ENCODE data around the gene NOL3.

Gene NOL3

DNA sequence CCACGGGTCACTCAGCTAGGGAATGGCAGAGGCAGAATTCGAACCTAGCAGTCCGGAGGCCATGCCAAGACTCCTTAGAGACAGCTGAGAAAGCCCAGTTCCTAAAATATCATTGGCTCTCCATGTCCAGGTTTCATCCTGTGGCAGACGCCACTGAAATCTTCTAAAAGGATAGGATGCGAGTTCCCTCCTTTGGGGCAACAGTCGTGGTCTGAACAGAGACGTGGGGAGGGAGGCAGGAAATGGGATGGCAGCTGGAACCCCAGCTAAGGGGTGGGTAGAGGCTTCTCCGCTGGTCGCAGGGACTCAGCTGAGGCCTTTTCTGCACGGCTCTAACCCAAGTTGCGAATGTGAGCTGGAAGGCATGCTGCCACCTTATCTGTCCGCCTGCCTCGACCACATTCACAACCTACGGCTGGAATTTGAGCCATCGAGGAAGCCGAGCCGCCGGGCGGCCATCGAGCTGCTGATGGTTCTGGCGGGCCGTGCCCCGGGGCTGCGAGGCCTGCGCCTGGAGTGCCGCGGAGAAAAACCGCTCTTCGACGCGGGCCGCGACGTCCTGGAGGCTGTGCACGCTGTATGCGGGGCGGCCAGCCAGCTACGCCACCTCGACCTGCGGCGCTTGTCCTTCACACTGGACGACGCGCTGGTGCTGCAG lies 7.7 kb upstream of the NOL3 start:
- no peak overlapping the region for H3K4me3 ChIP-seq (ENCODE audit: low read length)
- no peak for TF ChIP-seq CTCF (conservative IDR thresholded peaks at IDR 0.05; ENCODE audit: low read depth, low read length)
- no peak for DNase-seq (ENCODE audit: low read depth)

DNA sequence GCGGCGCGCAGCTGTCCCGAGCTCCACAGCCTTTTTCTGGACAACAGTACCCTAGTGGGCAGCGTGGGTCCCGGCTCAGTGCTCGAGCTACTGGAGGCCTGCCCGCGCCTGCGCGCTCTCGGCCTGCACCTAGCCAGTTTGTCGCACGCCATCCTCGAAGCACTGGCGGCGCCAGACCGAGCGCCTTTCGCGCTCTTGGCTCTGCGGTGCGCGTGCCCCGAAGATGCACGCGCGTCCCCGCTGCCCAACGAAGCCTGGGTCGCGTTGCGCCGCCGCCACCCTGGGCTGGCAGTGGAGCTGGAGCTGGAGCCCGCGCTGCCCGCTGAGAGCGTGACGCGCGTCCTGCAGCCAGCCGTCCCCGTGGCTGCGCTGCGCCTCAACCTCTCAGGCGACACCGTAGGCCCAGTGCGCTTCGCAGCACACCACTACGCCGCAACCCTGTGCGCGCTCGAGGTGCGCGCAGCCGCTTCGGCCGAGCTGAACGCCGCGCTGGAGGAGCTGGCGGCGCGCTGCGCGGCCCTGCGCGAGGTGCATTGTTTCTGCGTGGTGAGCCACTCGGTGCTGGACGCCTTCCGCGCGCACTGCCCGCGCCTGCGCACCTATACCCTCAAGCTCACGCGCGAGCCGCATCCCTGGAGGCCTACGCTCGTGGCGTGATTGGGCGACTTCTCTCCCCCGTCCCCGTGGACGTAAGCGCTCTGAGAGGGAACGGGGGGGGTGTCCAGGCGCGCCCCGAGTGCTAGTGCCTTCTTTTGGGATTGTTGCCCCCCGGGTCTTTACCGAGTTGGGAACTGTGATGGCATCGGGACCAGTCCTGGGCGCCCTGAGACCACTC lies 7.0 kb upstream of the NOL3 start:
- DNase-seq (ENCODE audit: low read depth): no peak
- H3K4me3 ChIP-seq (ENCODE audit: low read length): peak overlapping the region; percentile 20
- no peak for TF ChIP-seq CTCF (conservative IDR thresholded peaks at IDR 0.05; ENCODE audit: low read depth, low read length)

GRCh38 chr16:67163999-67164558 lies 6.3 kb upstream of the NOL3 start:
- no peak for DNase-seq (ENCODE audit: low read depth)
- H3K4me3 ChIP-seq (ENCODE audit: low read length): peak overlapping the region; percentile 20

DNA sequence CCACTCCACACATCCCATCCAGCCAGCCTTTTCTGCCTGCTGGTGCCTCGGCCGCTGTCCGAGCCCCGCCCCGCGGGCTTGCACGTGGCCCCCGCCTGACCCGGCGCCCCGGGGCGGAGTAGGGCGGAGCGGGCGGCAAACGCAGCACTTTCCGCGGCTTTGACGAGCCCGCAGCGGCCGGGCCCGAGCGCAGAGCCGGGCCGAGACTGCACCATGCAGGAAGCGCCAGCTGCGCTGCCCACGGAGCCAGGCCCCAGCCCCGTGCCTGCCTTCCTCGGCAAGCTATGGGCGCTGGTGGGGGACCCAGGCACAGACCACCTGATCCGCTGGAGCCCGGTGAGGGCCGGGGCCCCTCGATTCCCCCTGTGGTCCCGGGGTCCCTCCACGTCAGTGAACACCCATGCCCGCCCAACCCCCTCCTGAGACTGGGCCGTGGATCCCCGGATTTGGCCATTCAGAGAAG lies 5.7 kb upstream of the NOL3 start, which contains the start of gene HSF4:
TSS of gene HSF4 (plus strand) at position 147 of the 463 bp plus-strand sequence. CDS start at position 214, 67 bp downstream.
- no peak for TF ChIP-seq CTCF (conservative IDR thresholded peaks at IDR 0.05; ENCODE audit: low read depth, low read length)
- peak within 1 kb of the TSS; percentile 20 for H3K4me3 ChIP-seq (ENCODE audit: low read length)
- no peak for DNase-seq (ENCODE audit: low read depth)

More at GRCh38 chr16:67163999-67164558, 6.3 kb upstream of the NOL3 start:
- TF ChIP-seq CTCF (conservative IDR thresholded peaks at IDR 0.05; ENCODE audit: low read depth, low read length): no peak

DNA sequence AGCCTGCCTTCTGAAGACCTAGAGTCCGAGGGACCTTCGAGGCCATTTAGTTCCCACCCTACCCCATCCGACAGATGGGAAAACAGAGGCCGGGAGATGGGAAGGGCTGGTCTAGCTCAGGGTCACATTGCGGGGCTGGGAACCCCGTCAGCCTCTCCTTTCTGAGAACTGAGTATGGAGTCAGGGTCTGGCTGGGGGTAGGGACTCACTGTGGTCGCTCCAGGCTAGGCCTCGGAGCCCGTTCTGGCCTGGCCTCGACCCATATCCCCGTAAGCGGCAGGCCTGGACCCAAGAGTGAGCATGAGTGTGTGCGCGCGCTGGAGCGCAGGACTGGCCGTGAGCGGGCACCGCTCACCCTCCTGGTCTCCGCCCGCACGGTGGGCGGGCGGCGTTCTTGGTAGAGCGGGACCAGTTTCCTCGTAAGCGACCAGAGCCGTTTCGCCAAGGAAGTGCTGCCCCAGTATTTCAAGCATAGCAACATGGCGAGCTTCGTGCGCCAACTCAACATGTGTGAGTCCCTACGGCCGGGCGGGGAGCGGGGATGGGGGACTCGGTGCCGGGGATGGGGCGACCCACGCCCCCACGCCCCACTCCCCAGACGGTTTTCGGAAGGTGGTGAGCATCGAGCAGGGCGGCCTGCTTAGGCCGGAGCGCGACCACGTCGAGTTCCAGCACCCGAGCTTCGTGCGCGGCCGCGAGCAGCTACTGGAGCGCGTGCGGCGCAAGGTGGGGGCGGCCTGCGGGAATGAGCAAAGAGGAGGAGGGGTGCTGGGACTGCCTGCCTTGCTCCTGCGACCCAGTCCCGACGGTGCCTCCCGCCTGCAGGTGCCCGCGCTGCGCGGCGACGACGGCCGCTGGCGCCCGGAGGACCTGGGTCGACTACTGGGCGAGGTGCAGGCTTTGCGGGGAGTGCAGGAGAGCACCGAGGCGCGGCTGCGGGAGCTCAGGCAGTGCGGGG lies 4.9 kb upstream of the NOL3 start:
- no peak overlapping the region for H3K4me3 ChIP-seq (ENCODE audit: low read length)
- TF ChIP-seq CTCF (conservative IDR thresholded peaks at IDR 0.05; ENCODE audit: low read depth, low read length): no peak
- DNase-seq (ENCODE audit: low read depth): no peak

GRCh38 chr16:67166110-67166547 lies 4.2 kb upstream of the NOL3 start:
- no peak for TF ChIP-seq CTCF (conservative IDR thresholded peaks at IDR 0.05; ENCODE audit: low read depth, low read length)
- H3K4me3 ChIP-seq (ENCODE audit: low read length): no peak overlapping the region
- DNase-seq (ENCODE audit: low read depth): no peak
